GM10248 (cell line): Measurements from ENCODE around the gene HOXB8.

Source experiments
- CTCF ChIA-PET: fragments of 300-600 bp; sonication (Branson Sonifier 250); formaldehyde crosslinking; extraction: SDS; loops from one replicate; lab custom pipeline; 2021; ENCODE audit warnings: antibody characterized with exemption; lab: Yijun Ruan, JAX
- POLR2A ChIA-PET: fragments of 350-650 bp; sonication (Branson Sonifier 250); formaldehyde crosslinking; extraction: SDS; loops from one replicate; lab custom pipeline; 2020; ENCODE audit warnings: antibody characterized with exemption; lab: Yijun Ruan, JAX
- DNase-seq: peaks from one replicate; pipeline ENCODE4 v3.0.0; 2012; ENCODE audit errors: extremely low spot score
- CTCF ChIP-seq: IDR thresholded peaks from 2 replicates; pipeline ENCODE4 v1.5.1; 2012; ENCODE audit warnings: mild to moderate bottlenecking, low read depth; ENCODE audit errors: extremely low read depth, missing control alignments, control extremely low read depth

The HOXB8 gene

GRCh38 chr17:48569674-48570324, 45.3 kb downstream of the HOXB8 start:
- ChIA-PET POLR2A (no interaction called here), CTCF (interaction anchor here (0.8 to 1.4 kb wide), 4 partner anchors 136 to 308 kb away, joined by 3 to 5 read pairs (median 3); no protein-coding TSS in a partner anchor)
- TF ChIP-seq CTCF = no peak
- no peak for DNase-seq

DNA sequence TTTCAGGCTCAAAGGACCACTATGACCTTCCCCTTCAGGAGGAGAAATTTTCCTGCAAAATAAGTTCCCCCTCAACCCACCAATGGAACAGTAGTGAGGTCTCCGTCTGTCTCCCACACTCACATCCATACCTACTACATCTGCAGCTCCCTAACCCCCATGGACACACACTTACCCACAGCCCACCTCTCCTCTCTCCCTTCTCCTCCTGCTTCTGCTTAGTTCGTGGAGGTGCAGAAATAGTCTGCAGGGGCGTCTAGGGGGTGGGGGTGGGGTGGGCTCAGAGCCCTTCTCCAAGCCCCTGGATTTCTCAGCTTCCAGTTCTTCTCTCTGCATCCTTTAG, 45.9 kb downstream of the HOXB8 start:
- no peak for TF ChIP-seq CTCF
- ChIA-PET CTCF (interaction anchor here (0.9 to 1.4 kb wide), 3 partner anchors 217 to 307 kb away, joined by 3 to 5 read pairs (median 3); no protein-coding TSS in a partner anchor), POLR2A (no interaction called here)
- DNase-seq = no peak

DNA sequence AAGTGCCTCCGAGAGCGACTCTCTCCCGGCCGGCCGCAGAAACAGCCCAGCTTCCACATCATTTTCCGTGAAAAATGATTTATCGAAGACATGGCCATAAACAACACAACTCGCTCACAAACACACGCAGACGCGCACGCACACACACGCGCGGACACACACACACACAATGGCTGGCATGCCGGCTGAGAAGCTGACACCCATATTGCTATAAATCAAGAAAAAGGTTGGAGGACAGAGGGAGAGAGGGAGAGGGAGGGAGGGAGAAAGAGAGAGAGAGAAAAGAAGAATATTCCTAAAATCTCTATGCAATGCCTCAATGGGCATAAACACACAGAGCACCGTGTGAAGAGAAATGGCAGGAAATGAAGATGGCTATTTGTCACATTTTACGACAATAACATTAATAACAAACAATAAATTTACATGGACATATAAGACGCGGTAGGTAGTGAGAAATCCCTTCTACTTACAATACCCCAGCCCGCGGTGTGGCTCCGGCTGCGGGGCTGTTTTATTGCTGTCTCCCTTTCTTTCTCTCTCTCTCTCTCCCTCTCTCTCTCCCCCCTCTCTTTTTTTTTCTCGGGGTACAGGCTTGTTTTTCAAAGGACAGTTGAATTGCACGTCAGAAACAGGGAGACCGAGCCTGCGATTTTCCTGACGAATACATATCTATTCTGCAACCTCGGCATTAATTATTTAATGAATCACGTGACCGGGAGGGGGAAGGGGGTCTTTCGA, 46.4 kb downstream of the HOXB8 start:
- ChIA-PET POLR2A (no interaction called here), CTCF (interaction anchor here (0.9 to 1.2 kb wide), 2 partner anchors 111 to 217 kb away, joined by 3 read pairs; no protein-coding TSS in a partner anchor)
- no peak for DNase-seq
- TF ChIP-seq CTCF = no peak

DNA sequence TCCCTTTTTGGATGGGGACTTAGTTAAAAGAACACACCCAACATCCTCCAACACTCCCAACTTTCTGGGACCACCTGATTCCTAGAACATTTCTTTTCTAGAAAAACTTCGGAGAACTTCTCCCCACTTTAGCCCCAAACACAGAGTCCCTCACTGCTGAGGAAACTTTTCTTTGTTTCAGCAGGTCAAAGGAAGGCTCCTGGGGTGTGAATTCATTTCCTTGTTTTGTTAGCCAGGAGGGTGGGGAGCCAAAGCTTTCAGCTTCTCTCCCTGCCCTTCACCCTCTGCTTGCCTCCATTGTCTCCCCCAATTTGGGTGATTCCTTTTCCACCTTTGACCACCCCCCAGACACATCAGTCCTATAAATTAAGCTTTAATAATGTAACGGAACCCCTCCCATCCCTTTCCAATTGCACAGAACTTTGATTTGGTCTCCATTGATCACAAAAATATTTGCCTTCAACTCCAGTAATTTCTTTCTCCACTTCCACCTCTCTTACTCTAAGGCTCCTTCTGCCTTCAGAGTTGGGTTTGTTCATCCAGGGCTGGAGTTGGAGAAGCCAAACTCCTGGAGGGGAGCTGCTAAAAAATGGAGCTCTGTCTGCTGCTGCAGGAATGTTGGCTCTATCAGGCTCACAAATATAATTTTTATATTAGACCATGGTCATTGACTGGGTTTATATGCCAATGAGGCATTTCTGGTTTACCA, 47.3 kb downstream of the HOXB8 start:
- POLR2A ChIA-PET = no interaction called here
- DNase-seq = no peak
- CTCF ChIA-PET = interaction anchor here (1.2 to 1.5 kb wide), 3 partner anchors 10 to 110 kb away, joined by 3 to 5 read pairs (median 4); partner anchors contain the start of gene HOXB4
- TF ChIP-seq CTCF = no peak

- no peak for TF ChIP-seq CTCF
- ChIA-PET CTCF (interaction anchor here (1.2 to 1.5 kb wide), 3 partner anchors 11 to 110 kb away, joined by 3 to 5 read pairs (median 4); partner anchors contain the start of gene HOXB4), POLR2A (no interaction called here)
- DNase-seq = no peak
Observed at GRCh38 chr17:48567209-48567608, 47.9 kb downstream of the HOXB8 start.

- TF ChIP-seq CTCF = no peak
- DNase-seq = no peak
- ChIA-PET CTCF (interaction anchor here (0.9 to 1.5 kb wide), 3 partner anchors 9 to 66 kb away, joined by 3 to 5 read pairs (median 4); partner anchors contain the start of gene HOXB4), POLR2A (no interaction called here)
Observed at GRCh38 chr17:48566717-48567116, 48.4 kb downstream of the HOXB8 start.
